ENCODE results near the gene GPR156. TPM values are rescaled to one million over a fixed set of nuclear protein-coding genes. Genes with fewer than 3 reads are reported as not detected.

The GPR156 gene
- total RNA-seq, 4 donors from 2014 or later = 0.18 TPM; not detected in 3

DNA sequence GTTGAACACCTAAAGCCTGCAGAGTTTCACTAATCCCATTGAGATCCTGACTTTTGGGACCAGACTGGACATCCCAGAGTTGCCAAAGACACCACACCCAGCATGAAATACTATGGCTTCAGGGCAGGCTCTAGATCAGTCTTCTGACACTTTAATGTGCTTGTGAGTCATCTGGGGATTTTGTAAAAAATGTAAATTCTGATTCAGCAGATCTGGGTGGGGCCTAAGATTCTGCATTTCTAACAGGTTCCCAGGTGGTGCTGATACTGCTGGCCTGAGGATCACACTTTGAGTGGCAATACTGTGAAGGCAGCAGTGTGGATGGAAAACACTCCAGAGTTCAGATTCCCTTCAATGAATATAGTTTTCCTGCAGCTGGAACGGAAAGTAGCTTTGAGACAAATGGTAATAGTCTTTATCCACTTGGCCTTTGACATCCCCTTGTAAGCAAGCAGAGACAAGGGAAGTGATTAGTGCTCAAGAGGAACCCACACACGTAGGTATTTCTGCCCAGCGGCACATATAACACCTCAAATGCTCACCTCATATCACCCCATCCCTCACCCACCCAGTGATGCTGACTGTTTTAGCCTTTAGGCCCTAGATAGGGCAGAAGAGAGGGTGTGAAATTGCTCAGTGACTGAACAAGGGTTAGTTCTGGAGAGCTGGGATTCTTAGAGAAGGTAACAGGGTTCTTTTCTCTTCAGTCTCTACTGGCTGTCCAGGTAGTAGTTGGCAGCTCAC, 139.3 kb downstream of the GPR156 start:
- Histone ChIP-seq H3K27ac (no peak overlapping the region), H3K36me3 (no peaks in the 10 kb centered on the region), H3K9me3 (no peaks in the 10 kb centered on the region), H3K4me1 (peaks cover 12 to 17% of the 10 kb centered on the region in 2 donors), H3K4me3 (no peak overlapping the region), H3K27me3 (no peaks in the 10 kb centered on the region)
- intact Hi-C loops (cut with DNase I; ENCODE audit: low total_unique reads) (no loop called here), in situ Hi-C loops (cut with MboI; ENCODE audit: low sequenced_read_pairs in 4 of 4) (no loop called here)
- DNase-seq = no peak
- TF ChIP-seq POLR2A (IDR thresholded peaks at IDR 0.05) = no peak
- TF ChIP-seq, protein P1, sequence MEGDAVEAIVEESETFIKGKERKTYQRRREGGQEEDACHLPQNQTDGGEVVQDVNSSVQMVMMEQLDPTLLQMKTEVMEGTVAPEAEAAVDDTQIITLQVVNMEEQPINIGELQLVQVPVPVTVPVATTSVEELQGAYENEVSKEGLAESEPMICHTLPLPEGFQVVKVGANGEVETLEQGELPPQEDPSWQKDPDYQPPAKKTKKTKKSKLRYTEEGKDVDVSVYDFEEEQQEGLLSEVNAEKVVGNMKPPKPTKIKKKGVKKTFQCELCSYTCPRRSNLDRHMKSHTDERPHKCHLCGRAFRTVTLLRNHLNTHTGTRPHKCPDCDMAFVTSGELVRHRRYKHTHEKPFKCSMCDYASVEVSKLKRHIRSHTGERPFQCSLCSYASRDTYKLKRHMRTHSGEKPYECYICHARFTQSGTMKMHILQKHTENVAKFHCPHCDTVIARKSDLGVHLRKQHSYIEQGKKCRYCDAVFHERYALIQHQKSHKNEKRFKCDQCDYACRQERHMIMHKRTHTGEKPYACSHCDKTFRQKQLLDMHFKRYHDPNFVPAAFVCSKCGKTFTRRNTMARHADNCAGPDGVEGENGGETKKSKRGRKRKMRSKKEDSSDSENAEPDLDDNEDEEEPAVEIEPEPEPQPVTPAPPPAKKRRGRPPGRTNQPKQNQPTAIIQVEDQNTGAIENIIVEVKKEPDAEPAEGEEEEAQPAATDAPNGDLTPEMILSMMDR (IDR thresholded peaks at IDR 0.05 in 4 of 5, conservative IDR thresholded peaks at IDR 0.05 in 1 of 5) = no peak
- no peak for ATAC-seq

DNA sequence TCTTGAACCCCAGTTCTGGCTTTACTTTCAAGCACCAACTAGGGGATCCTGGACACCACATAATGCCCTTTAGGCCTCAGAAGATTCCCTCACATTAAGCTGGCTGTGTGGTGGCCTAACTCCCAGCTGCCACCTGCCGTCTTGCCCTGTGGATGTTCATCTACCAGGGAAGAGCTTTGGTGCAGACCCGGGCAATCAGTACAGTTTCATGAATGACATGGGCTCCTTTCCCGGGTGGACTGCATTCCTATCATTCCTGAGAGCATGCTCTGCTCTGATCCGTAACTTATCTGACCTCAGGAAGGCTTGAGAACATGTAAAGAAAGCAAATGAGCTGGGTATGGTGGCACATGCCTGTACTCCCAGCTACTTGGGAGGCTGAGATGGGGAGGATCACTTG, 140.8 kb downstream of the GPR156 start:
- Histone ChIP-seq H3K9me3 (no peaks in the 10 kb centered on the region), H3K4me1 (peaks cover 12 to 17% of the 10 kb centered on the region in 2 donors), H3K27me3 (no peaks in the 10 kb centered on the region), H3K36me3 (no peaks in the 10 kb centered on the region), H3K27ac (no peak overlapping the region), H3K4me3 (no peak overlapping the region)
- intact Hi-C loops (cut with DNase I; ENCODE audit: low total_unique reads) = no loop called here
- ATAC-seq (no peak), DNase-seq (no peak)
- TF ChIP-seq, protein P1 (IDR thresholded peaks at IDR 0.05 in 4 of 5, conservative IDR thresholded peaks at IDR 0.05 in 1 of 5) = no peak
- no peak for TF ChIP-seq POLR2A (IDR thresholded peaks at IDR 0.05)
- in situ Hi-C loops (cut with MboI; ENCODE audit: low sequenced_read_pairs in 4 of 4) = no loop called here

DNA sequence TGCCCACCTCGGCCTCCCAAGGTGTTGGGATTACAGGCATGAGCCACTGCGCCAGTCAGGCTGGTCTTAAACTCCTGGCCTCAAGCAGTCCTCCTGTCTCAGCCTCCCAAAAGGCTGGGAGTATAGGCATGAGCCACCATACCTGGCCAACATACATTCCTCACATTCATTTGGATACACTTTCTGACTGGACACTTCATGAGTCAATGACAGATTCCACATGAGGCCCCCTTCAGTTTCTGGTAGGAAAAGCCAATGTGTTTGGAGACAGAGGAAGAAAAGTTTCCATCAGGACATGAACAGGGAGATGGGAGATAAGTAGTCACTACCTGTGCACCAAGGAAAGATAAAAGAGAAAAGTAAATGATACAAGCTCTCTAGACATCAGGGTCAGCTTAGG, 141.3 kb downstream of the GPR156 start:
- no peaks in the 10 kb centered on the region for H3K9me3 ChIP-seq
- H3K4me1 ChIP-seq = peaks cover 12 to 17% of the 10 kb centered on the region in 2 donors
- ATAC-seq (no peak), DNase-seq (no peak)
- no peak overlapping the region for H3K4me3 ChIP-seq
- no peaks in the 10 kb centered on the region for H3K27me3 ChIP-seq
- in situ Hi-C loops (cut with MboI; ENCODE audit: low sequenced_read_pairs in 4 of 4) (no loop called here), intact Hi-C loops (cut with DNase I; ENCODE audit: low total_unique reads) (no loop called here)
- H3K36me3 ChIP-seq = no peaks in the 10 kb centered on the region
- TF ChIP-seq, protein P1 (IDR thresholded peaks at IDR 0.05 in 4 of 5, conservative IDR thresholded peaks at IDR 0.05 in 1 of 5) = no peak
- no peak for TF ChIP-seq POLR2A (IDR thresholded peaks at IDR 0.05)
- no peak overlapping the region for H3K27ac ChIP-seq

DNA sequence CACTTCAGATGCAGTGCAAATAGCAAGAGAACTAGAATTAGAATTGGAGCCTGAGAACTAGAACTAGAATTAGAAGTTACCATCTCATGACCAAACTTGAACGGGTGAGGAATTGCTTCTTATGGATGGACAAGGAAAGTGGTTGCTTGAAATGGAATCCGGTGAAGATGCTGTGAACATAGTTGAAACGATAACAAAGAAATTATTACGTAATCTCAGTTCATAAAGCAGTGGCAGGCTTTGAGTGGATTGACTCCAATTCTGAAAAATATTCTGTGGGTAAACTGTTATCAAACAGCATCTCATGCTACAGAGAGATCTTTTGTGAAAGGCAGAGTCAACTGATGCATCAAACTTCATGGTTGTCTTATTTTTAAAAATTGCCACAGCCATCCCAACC, 142.8 kb downstream of the GPR156 start:
- Histone ChIP-seq H3K9me3 (no peaks in the 10 kb centered on the region), H3K4me1 (peaks cover 3 to 6% of the 10 kb centered on the region in 2 donors), H3K27ac (no peak overlapping the region), H3K27me3 (no peaks in the 10 kb centered on the region), H3K36me3 (no peaks in the 10 kb centered on the region), H3K4me3 (no peak overlapping the region)
- no peak for TF ChIP-seq POLR2A (IDR thresholded peaks at IDR 0.05)
- TF ChIP-seq, protein P1 (IDR thresholded peaks at IDR 0.05 in 4 of 5, conservative IDR thresholded peaks at IDR 0.05 in 1 of 5) = no peak
- DNase-seq (no peak), ATAC-seq (no peak)
- in situ Hi-C loops (cut with MboI; ENCODE audit: low sequenced_read_pairs in 4 of 4) = no loop called here
- intact Hi-C loops (cut with DNase I; ENCODE audit: low total_unique reads) = no loop called here

All from gastrocnemius medialis (tissue), 4 donors.